ENCODE data around the gene CFAP97D2. TPM values are rescaled to one million over a fixed set of nuclear protein-coding genes. Genes with fewer than 3 reads are reported as not detected.

CFAP97D2 gene
- total RNA-seq, 3 donors from 2014 or later (not counting 1 experiment from before 2014, with no cell fraction given) = 0.45 to 7.7 TPM; not detected in 1

GRCh38 chr13:114161644-114162532, 17.2 kb upstream of the CFAP97D2 start:
- Mint-ChIP-seq H3K9me3 (no peaks in the 10 kb centered on the region), H3K4me1 (peaks cover 59 to 75% of the 10 kb centered on the region in 2 donors), H3K27me3 (ENCODE audit: low read depth in 2 of 2) (no peaks in the 10 kb centered on the region), H3K27ac (peak overlapping the region; percentile 63 to 94), H3K4me3 (peak overlapping the region; percentile 76), H3K36me3 (no peaks in the 10 kb centered on the region)
- Histone ChIP-seq H3K27ac (ENCODE audit: low read length) (no peak overlapping the region), H3K4me3 (ENCODE audit: low read length) (peak overlapping the region; percentile 3), H3K4me1 (ENCODE audit: control insufficient read depth, insufficient read depth, low read length) (peaks cover 51% of the 10 kb centered on the region), H3K36me3 (ENCODE audit: control insufficient read depth, insufficient read depth, low read length) (no peaks in the 10 kb centered on the region), H3K27me3 (ENCODE audit: control insufficient read depth, insufficient read depth, low read length) (no peaks in the 10 kb centered on the region), H3K9me3 (ENCODE audit: control insufficient read depth, insufficient read depth, low read length) (no peaks in the 10 kb centered on the region)
- TF ChIP-seq CTCF (IDR thresholded peaks at IDR 0.05) = no peak
- peak; percentile 56 to 72 (median 58) for ATAC-seq
- DNase-seq = peak in 1 of 2 donors; percentile 71
- intact Hi-C loops (cut with micrococcal nuclease) = no loop called here
- WGBS (ENCODE audit: insufficient coverage) = 18% methylated on average over 32 of the region's 32 CpGs

DNA sequence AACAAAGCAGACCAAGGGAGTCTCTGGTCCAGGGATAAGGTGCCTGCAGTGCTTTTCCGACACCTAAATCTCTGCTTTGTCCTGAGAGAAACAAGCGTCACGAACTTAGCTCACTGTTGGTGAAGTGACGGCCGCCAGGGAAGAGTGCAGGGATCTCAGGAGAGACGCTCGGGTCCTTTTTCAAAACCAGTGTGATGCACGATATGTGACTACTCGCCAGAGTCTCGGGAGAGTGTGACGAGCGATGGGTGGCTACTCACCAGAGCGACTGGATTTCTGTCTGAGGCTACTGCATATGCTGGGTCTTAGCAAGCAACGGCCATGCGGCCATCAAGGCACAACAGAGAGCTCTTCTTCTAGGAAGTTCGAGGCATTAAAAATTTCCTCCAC, 16.5 kb upstream of the CFAP97D2 start:
- peaks cover 52 to 75% of the 10 kb centered on the region in 2 donors for H3K4me1 Mint-ChIP-seq

GRCh38 chr13:114164053-114164452, 15.0 kb upstream of the CFAP97D2 start:
- H3K27ac Mint-ChIP-seq = no peak overlapping the region
- no peak for ATAC-seq
- WGBS (ENCODE audit: insufficient coverage) = 95% methylated on average over 12 of the region's 14 CpGs
- Histone ChIP-seq H3K4me1 (ENCODE audit: control insufficient read depth, insufficient read depth, low read length) (peaks cover 36% of the 10 kb centered on the region), H3K4me3 (ENCODE audit: low read length) (no peak overlapping the region), H3K36me3 (ENCODE audit: control insufficient read depth, insufficient read depth, low read length) (no peaks in the 10 kb centered on the region), H3K27me3 (ENCODE audit: control insufficient read depth, insufficient read depth, low read length) (no peaks in the 10 kb centered on the region), H3K9me3 (ENCODE audit: control insufficient read depth, insufficient read depth, low read length) (no peaks in the 10 kb centered on the region), H3K27ac (ENCODE audit: low read length) (no peak overlapping the region)
- intact Hi-C loops (cut with micrococcal nuclease) = no loop called here
- peaks cover 47 to 60% of the 10 kb centered on the region in 2 donors for H3K4me1 Mint-ChIP-seq
- no peak for TF ChIP-seq CTCF (IDR thresholded peaks at IDR 0.05)
- DNase-seq = no peak
- H3K9me3 Mint-ChIP-seq = no peaks in the 10 kb centered on the region
- H3K27me3 Mint-ChIP-seq (ENCODE audit: low read depth in 2 of 2) = no peaks in the 10 kb centered on the region
- no peak overlapping the region for H3K4me3 Mint-ChIP-seq
- no peaks in the 10 kb centered on the region for H3K36me3 Mint-ChIP-seq

More for the DNA sequence above, 16.5 kb upstream of the CFAP97D2 start:
- Histone ChIP-seq H3K4me3 (ENCODE audit: low read length) (no peak overlapping the region), H3K9me3 (ENCODE audit: control insufficient read depth, insufficient read depth, low read length) (no peaks in the 10 kb centered on the region), H3K27me3 (ENCODE audit: control insufficient read depth, insufficient read depth, low read length) (no peaks in the 10 kb centered on the region), H3K27ac (ENCODE audit: low read length) (no peak overlapping the region), H3K4me1 (ENCODE audit: control insufficient read depth, insufficient read depth, low read length) (peaks cover 44% of the 10 kb centered on the region), H3K36me3 (ENCODE audit: control insufficient read depth, insufficient read depth, low read length) (no peaks in the 10 kb centered on the region)
- DNase-seq (no peak), ATAC-seq (no peak)
- TF ChIP-seq CTCF (IDR thresholded peaks at IDR 0.05) = no peak
- peak overlapping the region; percentile 76 for H3K4me3 Mint-ChIP-seq
- H3K9me3 Mint-ChIP-seq = no peaks in the 10 kb centered on the region
- H3K27ac Mint-ChIP-seq = peak overlapping the region; percentile 63 to 94
- no peaks in the 10 kb centered on the region for H3K27me3 Mint-ChIP-seq (ENCODE audit: low read depth in 2 of 2)
- 96% methylated on average over 16 of the region's 16 CpGs for WGBS (ENCODE audit: insufficient coverage)
- H3K36me3 Mint-ChIP-seq = no peaks in the 10 kb centered on the region
- intact Hi-C loops (cut with micrococcal nuclease) = no loop called here

Data from natural killer cell (primary cell).